B cell (primary cell): ENCODE data around the gene ITLN2. TPM values are rescaled to one million over a fixed set of nuclear protein-coding genes. Genes with fewer than 3 reads are reported as not detected.
A peak's percentile ranks its signal among the peaks of the same experiment; 100 is the strongest.

Experiments used
- ATAC-seq: fragments of 200-7000 bp; cut with Tn5 transposase; one replicate; pipeline ENCODE4 v1.10.0; 2021; ENCODE audit warnings: low read depth, mild to moderate bottlenecking, moderate number of reproducible peaks, moderate library complexity
- CTCF ChIA-PET: fragments of 350-600 bp; sonication (Branson Sonifier 250); formaldehyde crosslinking; loops from one replicate; lab custom pipeline; 2021; ENCODE audit warnings: antibody characterized with exemption, inconsistent platforms; lab: Charles Lee
- POLR2A ChIA-PET: fragments of 350-600 bp; sonication (Branson Sonifier 250); formaldehyde crosslinking; loops from one replicate; lab custom pipeline; 2021; ENCODE audit warnings: antibody characterized with exemption; lab: Charles Lee
- DNase-seq: peaks from one replicate; pipeline ENCODE4 v3.0.0; 2013
- H2AFZ ChIP-seq: 2 replicates; pipeline ENCODE4 v1.6.1; 2012; ENCODE audit warnings: mild to moderate bottlenecking, low read depth, low read length; ENCODE audit not compliant: insufficient read depth, poor library complexity, severe bottlenecking
- H3K27ac ChIP-seq, 2 donors: 1 replicate in 1 of 2; 2 replicates in 1 of 2; pipeline ENCODE4 v1.5.1; 2012 to 2013; ENCODE audit warnings: low read length in 2 of 2, mild to moderate bottlenecking in 2 of 2, moderate library complexity in 1 of 2
- H3K27me3 ChIP-seq, 4 experiments: fragments of 200-600 bp in 1 of 4; sonication (generic) in 1 of 4; replicated peaks in 1 of 4; 1 replicate in 2 of 4; 2 replicates in 2 of 4; pipeline versions ENCODE4 v1.6.1 to v1.7.0; 2013 to 2016; ENCODE audit warnings: low read length in 3 of 4, mild to moderate bottlenecking in 2 of 4, mixed read lengths in 1 of 4, moderate library complexity in 1 of 4; ENCODE audit not compliant: insufficient read depth in 4 of 4, control insufficient read depth in 3 of 4; ENCODE audit errors: control extremely low read depth in 1 of 4
- H3K36me3 ChIP-seq, 2 experiments: replicated peaks in 1 of 2; 1 replicate in 1 of 2; 2 replicates in 1 of 2; pipeline versions ENCODE4 v1.6.1 to v1.7.1; 2013; ENCODE audit warnings: low read length in 1 of 2; ENCODE audit not compliant: insufficient read depth in 2 of 2, control insufficient read depth in 1 of 2; ENCODE audit errors: control extremely low read depth in 1 of 2, extremely low read depth in 1 of 2
- H3K4me1 ChIP-seq, 2 donors: fragments of 200-600 bp in 1 of 2; sonication (generic) in 1 of 2; 1 replicate in 1 of 2; 2 replicates in 1 of 2; pipeline versions ENCODE4 v1.5.1 to v1.6.1; 2013 to 2017; ENCODE audit warnings: low read length in 2 of 2; ENCODE audit not compliant: control insufficient read depth in 2 of 2, insufficient read depth in 2 of 2
- H3K4me2 ChIP-seq: replicated peaks from 2 replicates; pipeline ENCODE3; 2012; ENCODE audit warnings: mild to moderate bottlenecking, low read depth, low read length; ENCODE audit not compliant: poor library complexity, severe bottlenecking
- H3K4me3 ChIP-seq, 5 experiments: fragments of 200-600 bp in 1 of 5; sonication (generic) in 1 of 5; 1 replicate in 3 of 5; 2 replicates in 2 of 5; pipeline versions ENCODE4 v1.5.1 to v1.7.0; 2011 to 2016; ENCODE audit warnings: low read length in 4 of 5, mild to moderate bottlenecking in 4 of 5, low read depth in 2 of 5, control low read depth in 1 of 5, moderate library complexity in 1 of 5; ENCODE audit not compliant: insufficient read depth in 1 of 5; ENCODE audit errors: control extremely low read depth in 1 of 5, extremely low read depth in 1 of 5
- H3K79me2 ChIP-seq: fragments of 200-600 bp; sonication (generic); one replicate; pipeline ENCODE4 v1.6.0; 2016; ENCODE audit warnings: low read length; ENCODE audit not compliant: control insufficient read depth, insufficient read depth
- H3K9ac ChIP-seq: fragments of 200-600 bp; sonication (generic); 2 replicates; pipeline ENCODE4 v1.6.1; 2017; ENCODE audit warnings: mild to moderate bottlenecking, low read length, moderate library complexity
- H3K9me3 ChIP-seq, 3 donors: one replicate each; pipeline versions ENCODE4 v1.6.1 to v1.7.1; 2013; ENCODE audit warnings: low read length in 2 of 3; ENCODE audit not compliant: control insufficient read depth in 2 of 3, insufficient read depth in 1 of 3; ENCODE audit errors: control extremely low read depth in 1 of 3
- H4K20me1 ChIP-seq: 2 replicates; pipeline ENCODE4 v1.6.0; 2012; ENCODE audit warnings: mild to moderate bottlenecking, low read length; ENCODE audit not compliant: insufficient read depth, control insufficient read depth, poor library complexity, severe bottlenecking
- H3K27ac Mint-ChIP-seq: one replicate; pipeline ENCODE4 v1.8.0; 2021; ENCODE audit warnings: mixed read lengths
- H3K27me3 Mint-ChIP-seq: one replicate; pipeline ENCODE4 v1.8.0; 2021; ENCODE audit warnings: mixed read lengths
- H3K4me1 Mint-ChIP-seq: one replicate; pipeline ENCODE4 v1.8.0; 2021; ENCODE audit warnings: mixed read lengths
- H3K4me3 Mint-ChIP-seq: one replicate; pipeline ENCODE4 v1.8.0; 2021; ENCODE audit warnings: mixed read lengths
- H3K9me3 Mint-ChIP-seq: one replicate; pipeline ENCODE4 v1.8.0; 2022; ENCODE audit warnings: mixed read lengths; ENCODE audit not compliant: insufficient read depth
- CTCF ChIP-seq: fragments of 200-600 bp; IDR thresholded peaks from one replicate; pipeline ENCODE4 v1.8.0; 2022; ENCODE audit warnings: antibody characterized with exemption, mild to moderate bottlenecking
- EZH2 ChIP-seq: IDR thresholded peaks from 2 replicates; pipeline ENCODE4 v1.6.1; 2012; ENCODE audit warnings: borderline replicate concordance, low read depth, mild to moderate bottlenecking, moderate library complexity, low read length; ENCODE audit not compliant: insufficient read depth, poor library complexity, severe bottlenecking
- WGBS: methylation state at CpG from one replicate; pipeline ENCODE4 v1.1.5; 2013; ENCODE audit warnings: missing lambda C conversion rate; ENCODE audit not compliant: insufficient coverage; 5-methylcytosine and 5-hydroxymethylcytosine counted together
- intact Hi-C: fragments of 100-400 bp; cut with micrococcal nuclease; formaldehyde crosslinking; loops from one replicate; pipeline ENCODE4 v1.10.0; 2022
- polyA plus RNA-seq: library from polyadenylated mRNA; depleted of rRNA; stranded (reverse); fragments of >200 nt; gene quantifications from 2 replicates; pipeline ENCODE4 v1.2.3, GENCODE V29; 2012
- total RNA-seq, 2 donors: library from RNA; stranded (reverse); fragments of 120-200 nt in 1 of 2; gene quantifications; 1 replicate in 1 of 2; 2 replicates in 1 of 2; pipeline versions ENCODE4 v1.2.3 to v1.2.4, GENCODE V29; 2013 to 2022

ITLN2 gene
- total and polyA plus RNA-seq, 2 donors (not counting 1 experiment from before 2014, with no cell fraction given) = not detected

- Mint-ChIP-seq H3K27me3 (peaks cover 15% of the 10 kb centered on the region), H3K4me3 (no peak overlapping the region), H3K9me3 (no peaks in the 10 kb centered on the region), H3K4me1 (no peaks in the 10 kb centered on the region), H3K27ac (no peak overlapping the region)
- peaks cover 0 to 3% (median 0%) of the 10 kb centered on the region in 4 experiments for H3K27me3 ChIP-seq
- peak overlapping the region; percentile 22 for H2AFZ ChIP-seq
- H3K9ac ChIP-seq = no peak overlapping the region
- POLR2A ChIA-PET = no interaction called here
- TF ChIP-seq EZH2 (no peak), CTCF (no peak)
- no peaks in the 10 kb centered on the region for H3K79me2 ChIP-seq
- H3K27ac ChIP-seq = no peak overlapping the region
- H4K20me1 ChIP-seq = no peaks in the 10 kb centered on the region
- no peak for DNase-seq
- H3K4me1 ChIP-seq = no peaks in the 10 kb centered on the region
- ATAC-seq = peak; percentile 33
- no peak overlapping the region for H3K4me2 ChIP-seq
- intact Hi-C loops = no loop called here
- 28% methylated on average over 6 of the region's 6 CpGs for WGBS
- H3K36me3 ChIP-seq = no peaks in the 10 kb centered on the region
- CTCF ChIA-PET = interaction anchor here (1.2 kb wide), 1 partner anchor 69 kb away, joined by 3 read pairs; no protein-coding TSS in a partner anchor
- no peaks in the 10 kb centered on the region for H3K9me3 ChIP-seq
- H3K4me3 ChIP-seq = no peak overlapping the region
Observed at GRCh38 chr1:160971618-160972056, 17.0 kb upstream of the ITLN2 start.

GRCh38 chr1:160963521-160963920 lies 8.9 kb upstream of the ITLN2 start:
- Mint-ChIP-seq H3K4me3 (no peak overlapping the region), H3K4me1 (no peaks in the 10 kb centered on the region), H3K27me3 (peaks cover 4% of the 10 kb centered on the region), H3K27ac (no peak overlapping the region), H3K9me3 (no peaks in the 10 kb centered on the region)
- Histone ChIP-seq H3K9ac (no peak overlapping the region), H3K27me3 (no peaks in the 10 kb centered on the region), H3K79me2 (no peaks in the 10 kb centered on the region), H3K9me3 (no peaks in the 10 kb centered on the region), H3K4me1 (no peaks in the 10 kb centered on the region), H3K36me3 (no peaks in the 10 kb centered on the region), H3K27ac (no peak overlapping the region), H3K4me3 (no peak overlapping the region), H2AFZ (no peak overlapping the region), H4K20me1 (no peaks in the 10 kb centered on the region), H3K4me2 (no peak overlapping the region)
- ChIA-PET POLR2A (no interaction called here), CTCF (interaction anchor here (1.6 kb wide), 1 partner anchor 10 kb away, joined by 7 read pairs; no protein-coding TSS in a partner anchor)
- DNase-seq = no peak
- ATAC-seq = no peak
- WGBS = no CpG with 5 or more reads among the region's 4 CpGs
- TF ChIP-seq EZH2 (no peak), CTCF (no peak)
- intact Hi-C loops = no loop called here
